HAP-1 (cell line): ENCODE data around the gene ZNF32.
A peak's percentile ranks its signal among the peaks of the same experiment; 100 is the strongest.

ENCODE experiments used
- DNase-seq, 2 experiments: peaks; one replicate each; pipeline ENCODE4 v3.0.0-alpha.2; 2016 to 2020; ENCODE audit warnings: low spot score in 2 of 2
- H3K27me3 ChIP-seq: fragments of 250-450 bp; sonication (Bioruptor Pico); 2 replicates; pipeline ENCODE4 v1.5.1; 2020; ENCODE audit warnings: low read depth, mild to moderate bottlenecking, moderate library complexity
- H3K36me3 ChIP-seq: fragments of 250-450 bp; sonication (Bioruptor Pico); replicated peaks from 2 replicates; pipeline ENCODE4 v1.5.1; 2020; ENCODE audit warnings: mild to moderate bottlenecking
- H3K4me1 ChIP-seq: fragments of 250-450 bp; sonication (Bioruptor Pico); 2 replicates; pipeline ENCODE4 v1.5.1; 2020; ENCODE audit warnings: mild to moderate bottlenecking
- H3K4me3 ChIP-seq: fragments of 250-450 bp; sonication (Bioruptor Pico); 2 replicates; pipeline ENCODE4 v1.5.1; 2020; ENCODE audit warnings: mild to moderate bottlenecking, moderate library complexity
- H3K9me3 ChIP-seq: fragments of 250-450 bp; sonication (Bioruptor Pico); 2 replicates; pipeline ENCODE4 v1.5.1; 2020; ENCODE audit warnings: mild to moderate bottlenecking, moderate library complexity
- in situ Hi-C: fragments of 300-500 bp; cut with MboI; formaldehyde crosslinking; loops from 3 replicates; pipeline ENCODE4 v1.14.3; 2020; ENCODE audit warnings: low sequenced_read_pairs, inconsistent platforms, mixed read lengths

ZNF32 gene

GRCh38 chr10:43648398-43649184 lies at the start of gene ZNF32:
ZNF32 (minus strand) TSS chr10:43648881; CDS start chr10:43646133, 2,748 bp downstream.
- no peaks in the 10 kb centered on the region for H3K27me3 ChIP-seq
- peak within 1 kb of the TSS; percentile 41 for H3K4me3 ChIP-seq
- in situ Hi-C loops: no loop called here
- peaks cover 15% of the 10 kb centered on the region for H3K9me3 ChIP-seq
- peaks cover 4% of the 10 kb centered on the region for H3K4me1 ChIP-seq
- H3K36me3 ChIP-seq: peaks cover 4% of the 10 kb centered on the region
- peak; percentile 72 to 84 for DNase-seq

- Histone ChIP-seq H3K36me3 (no peaks in the 10 kb centered on the region), H3K27me3 (no peaks in the 10 kb centered on the region), H3K9me3 (no peaks in the 10 kb centered on the region), H3K4me1 (no peaks in the 10 kb centered on the region), H3K4me3 (no peak overlapping the region)
- DNase-seq: no peak
- in situ Hi-C loops: no loop called here
These were observed 49.5 kb upstream of the ZNF32 start for GRCh38 chr10:43698156-43698555.

GRCh38 chr10:43696909-43697483 lies 48.3 kb upstream of the ZNF32 start:
- Histone ChIP-seq H3K36me3 (no peaks in the 10 kb centered on the region), H3K27me3 (0 out of 2 replicates have a peak, but pooled peaks cover 5% of the 10 kb centered on the region), H3K4me3 (no peak overlapping the region), H3K4me1 (no peaks in the 10 kb centered on the region), H3K9me3 (no peaks in the 10 kb centered on the region)
- no peak for DNase-seq
- in situ Hi-C loops: no loop called here

GRCh38 chr10:43695730-43696129 lies 47.0 kb upstream of the ZNF32 start:
- Histone ChIP-seq H3K4me3 (no peak overlapping the region), H3K9me3 (no peaks in the 10 kb centered on the region), H3K36me3 (no peaks in the 10 kb centered on the region), H3K4me1 (no peaks in the 10 kb centered on the region), H3K27me3 (0 out of 2 replicates have a peak, but pooled peaks cover 10% of the 10 kb centered on the region)
- no peak for DNase-seq
- in situ Hi-C loops: no loop called here

GRCh38 chr10:43695321-43695720 lies 46.6 kb upstream of the ZNF32 start:
- Histone ChIP-seq H3K4me1 (no peaks in the 10 kb centered on the region), H3K4me3 (no peak overlapping the region), H3K36me3 (no peaks in the 10 kb centered on the region), H3K9me3 (no peaks in the 10 kb centered on the region), H3K27me3 (0 out of 2 replicates have a peak, but pooled peaks cover 10% of the 10 kb centered on the region)
- no peak for DNase-seq
- in situ Hi-C loops: no loop called here

- DNase-seq: no peak
- in situ Hi-C loops: no loop called here
- no peaks in the 10 kb centered on the region for H3K9me3 ChIP-seq
- 0 out of 2 replicates have a peak, but pooled peaks cover 2% of the 10 kb centered on the region for H3K4me1 ChIP-seq
- no peak overlapping the region for H3K4me3 ChIP-seq
- H3K27me3 ChIP-seq: 0 out of 2 replicates have a peak, but pooled peaks cover 10% of the 10 kb centered on the region
- H3K36me3 ChIP-seq: no peaks in the 10 kb centered on the region
These were observed 45.8 kb upstream of the ZNF32 start for GRCh38 chr10:43694526-43694925.

GRCh38 chr10:43693602-43694001 lies 44.9 kb upstream of the ZNF32 start:
- 0 out of 2 replicates have a peak, but pooled peaks cover 2% of the 10 kb centered on the region for H3K4me1 ChIP-seq
- in situ Hi-C loops: no loop called here
- H3K27me3 ChIP-seq: 0 out of 2 replicates have a peak, but pooled peaks cover 10% of the 10 kb centered on the region
- H3K36me3 ChIP-seq: no peaks in the 10 kb centered on the region
- no peak overlapping the region for H3K4me3 ChIP-seq
- no peaks in the 10 kb centered on the region for H3K9me3 ChIP-seq
- no peak for DNase-seq

GRCh38 chr10:43692051-43692825 lies 43.6 kb upstream of the ZNF32 start:
- DNase-seq: no peak
- Histone ChIP-seq H3K27me3 (0 out of 2 replicates have a peak, but pooled peaks cover 10% of the 10 kb centered on the region), H3K9me3 (no peaks in the 10 kb centered on the region), H3K36me3 (no peaks in the 10 kb centered on the region), H3K4me3 (no peak overlapping the region), H3K4me1 (0 out of 2 replicates have a peak, but pooled peaks cover 2% of the 10 kb centered on the region)
- in situ Hi-C loops: no loop called here

GRCh38 chr10:43691485-43691884 lies 42.8 kb upstream of the ZNF32 start:
- no peak for DNase-seq
- in situ Hi-C loops: no loop called here
- no peak overlapping the region for H3K4me3 ChIP-seq
- H3K27me3 ChIP-seq: 0 out of 2 replicates have a peak, but pooled peaks cover 10% of the 10 kb centered on the region
- no peaks in the 10 kb centered on the region for H3K36me3 ChIP-seq
- no peaks in the 10 kb centered on the region for H3K9me3 ChIP-seq
- H3K4me1 ChIP-seq: 0 out of 2 replicates have a peak, but pooled peaks cover 2% of the 10 kb centered on the region

- peak; percentile 50 to 81 for DNase-seq
- Histone ChIP-seq H3K27me3 (0 out of 2 replicates have a peak, but pooled peaks cover 10% of the 10 kb centered on the region), H3K36me3 (no peaks in the 10 kb centered on the region), H3K4me3 (peak overlapping the region; percentile 14), H3K4me1 (0 out of 2 replicates have a peak, but pooled peaks cover 2% of the 10 kb centered on the region), H3K9me3 (no peaks in the 10 kb centered on the region)
- in situ Hi-C loops: no loop called here
These were observed 41.5 kb upstream of the ZNF32 start for GRCh38 chr10:43689955-43690771.

- DNase-seq: no peak
- H3K27me3 ChIP-seq: 0 out of 2 replicates have a peak, but pooled peaks cover 10% of the 10 kb centered on the region
- in situ Hi-C loops: no loop called here
These were observed 40.9 kb upstream of the ZNF32 start for GRCh38 chr10:43689618-43689954.

GRCh38 chr10:43689007-43689491 lies 40.4 kb upstream of the ZNF32 start:
- no peak for DNase-seq
- H3K36me3 ChIP-seq: no peaks in the 10 kb centered on the region
- 0 out of 2 replicates have a peak, but pooled peaks cover 10% of the 10 kb centered on the region for H3K27me3 ChIP-seq
- no peaks in the 10 kb centered on the region for H3K9me3 ChIP-seq
- no peak overlapping the region for H3K4me3 ChIP-seq
- 0 out of 2 replicates have a peak, but pooled peaks cover 2% of the 10 kb centered on the region for H3K4me1 ChIP-seq
- in situ Hi-C loops: no loop called here

More at GRCh38 chr10:43689618-43689954, 40.9 kb upstream of the ZNF32 start:
- H3K36me3 ChIP-seq: no peaks in the 10 kb centered on the region
- no peaks in the 10 kb centered on the region for H3K9me3 ChIP-seq
- 0 out of 2 replicates have a peak, but pooled peaks cover 2% of the 10 kb centered on the region for H3K4me1 ChIP-seq
- H3K4me3 ChIP-seq: peak overlapping the region; percentile 14
